Natural killer cell (primary cell): Measurements from ENCODE around the gene ZEB2. TPM values are rescaled to one million over a fixed set of nuclear protein-coding genes. Genes with fewer than 3 reads are reported as not detected.

ENCODE experiments used
- ATAC-seq, 3 donors: fragments of 150-1000 bp in 2 of 3; fragments of 200-7000 bp in 1 of 3; cut with Tn5 transposase; 1 replicate in 1 of 3; 2 replicates in 2 of 3; pipeline ENCODE4 v1.10.0; 2021; ENCODE audit warnings: mild to moderate bottlenecking in 2 of 3, moderate library complexity in 2 of 3
- DNase-seq, 2 donors: peaks; one replicate each; pipeline versions ENCODE4 v3.0.0 to v3.0.0-alpha.2; 2013 to 2021; ENCODE audit warnings: mixed read lengths in 1 of 2
- H3K27ac ChIP-seq: one replicate; pipeline ENCODE4 v1.5.1; 2013; ENCODE audit warnings: mild to moderate bottlenecking, low read length
- H3K27me3 ChIP-seq: one replicate; pipeline ENCODE4 v1.6.1; 2013; ENCODE audit warnings: low read length; ENCODE audit not compliant: control insufficient read depth, insufficient read depth
- H3K36me3 ChIP-seq: one replicate; pipeline ENCODE4 v1.6.1; 2013; ENCODE audit warnings: low read length; ENCODE audit not compliant: control insufficient read depth, insufficient read depth
- H3K4me1 ChIP-seq: one replicate; pipeline ENCODE4 v1.6.1; 2013; ENCODE audit warnings: low read length; ENCODE audit not compliant: control insufficient read depth, insufficient read depth
- H3K4me3 ChIP-seq: one replicate; pipeline ENCODE4 v1.5.1; 2013; ENCODE audit warnings: low read length
- H3K9me3 ChIP-seq: one replicate; pipeline ENCODE4 v1.6.1; 2013; ENCODE audit warnings: low read length; ENCODE audit not compliant: control insufficient read depth, insufficient read depth
- H3K27ac Mint-ChIP-seq, 2 donors: one replicate each; pipeline ENCODE4 v1.8.0; 2022; ENCODE audit warnings: mild to moderate bottlenecking in 2 of 2, mixed read lengths in 2 of 2, moderate library complexity in 1 of 2
- H3K27me3 Mint-ChIP-seq, 2 donors: one replicate each; pipeline ENCODE4 v1.8.0; 2022; ENCODE audit warnings: low read depth in 2 of 2, mixed read lengths in 2 of 2
- H3K36me3 Mint-ChIP-seq: one replicate; pipeline ENCODE4 v1.8.0; 2022; ENCODE audit warnings: mixed read lengths
- H3K4me1 Mint-ChIP-seq, 2 donors: one replicate each; pipeline ENCODE4 v1.8.0; 2022; ENCODE audit warnings: mixed read lengths in 2 of 2
- H3K4me3 Mint-ChIP-seq: one replicate; pipeline ENCODE4 v1.8.0; 2022; ENCODE audit warnings: mild to moderate bottlenecking, moderate library complexity, mixed read lengths
- H3K9me3 Mint-ChIP-seq, 2 donors: one replicate each; pipeline ENCODE4 v1.8.0; 2022; ENCODE audit warnings: mixed read lengths in 2 of 2
- CTCF ChIP-seq: fragments of 200-600 bp; IDR thresholded peaks from one replicate; pipeline ENCODE4 v1.8.0; 2022; ENCODE audit warnings: antibody characterized with exemption
- WGBS: methylation state at CpG from one replicate; pipeline ENCODE4 v1.1.7; 2013; ENCODE audit warnings: missing lambda C conversion rate; ENCODE audit not compliant: insufficient coverage; 5-methylcytosine and 5-hydroxymethylcytosine counted together
- intact Hi-C: fragments of 100-400 bp; cut with micrococcal nuclease; formaldehyde crosslinking; loops from one replicate; pipeline ENCODE4 v1.14.2; 2022
- total RNA-seq, 4 donors: library from RNA; stranded (reverse); fragments of 120-200 nt in 1 of 4; gene quantifications; one replicate each; pipeline versions ENCODE4 v1.2.3 to v1.2.4, GENCODE V29; 2013 to 2022

ZEB2 gene
- total RNA-seq, 3 donors from 2014 or later (not counting 1 experiment from before 2014, with no cell fraction given), result 718 to 1,143 (median 944) TPM

- ATAC-seq (no peak), DNase-seq (no peak)
- no peaks in the 10 kb centered on the region for H3K9me3 ChIP-seq
- H3K27ac Mint-ChIP-seq, result no peak overlapping the region
- no peak for TF ChIP-seq CTCF
- H3K4me3 Mint-ChIP-seq, result no peak overlapping the region
- 94% methylated on average over 2 of the region's 2 CpGs for WGBS
- H3K27me3 ChIP-seq, result no peaks in the 10 kb centered on the region
- H3K4me3 ChIP-seq, result no peak overlapping the region
- H3K4me1 ChIP-seq, result no peaks in the 10 kb centered on the region
- H3K4me1 Mint-ChIP-seq, result peaks cover 0 to 5% of the 10 kb centered on the region in 2 donors
- no peaks in the 10 kb centered on the region for H3K36me3 Mint-ChIP-seq
- intact Hi-C loops, result no loop called here
- peaks cover 0 to 2% of the 10 kb centered on the region in 2 donors for H3K27me3 Mint-ChIP-seq
- H3K9me3 Mint-ChIP-seq, result no peaks in the 10 kb centered on the region
- H3K36me3 ChIP-seq, result no peaks in the 10 kb centered on the region
- no peak overlapping the region for H3K27ac ChIP-seq
Observed at GRCh38 chr2:144535300-144535699, 15.4 kb upstream of the ZEB2 start.

- Histone ChIP-seq H3K4me1 (no peaks in the 10 kb centered on the region), H3K36me3 (no peaks in the 10 kb centered on the region), H3K27me3 (no peaks in the 10 kb centered on the region), H3K4me3 (no peak overlapping the region), H3K9me3 (no peaks in the 10 kb centered on the region), H3K27ac (no peak overlapping the region)
- intact Hi-C loops, result no loop called here
- Mint-ChIP-seq H3K36me3 (no peaks in the 10 kb centered on the region), H3K27ac (no peak overlapping the region), H3K27me3 (peaks cover 0 to 2% of the 10 kb centered on the region in 2 donors), H3K9me3 (no peaks in the 10 kb centered on the region), H3K4me1 (peaks cover 0 to 5% of the 10 kb centered on the region in 2 donors), H3K4me3 (no peak overlapping the region)
- ATAC-seq (no peak), DNase-seq (no peak)
- 93% methylated on average over 6 of the region's 7 CpGs for WGBS
- TF ChIP-seq CTCF, result no peak
Observed at GRCh38 chr2:144533221-144533620, 13.3 kb upstream of the ZEB2 start.

GRCh38 chr2:144530596-144530995, 10.7 kb upstream of the ZEB2 start:
- intact Hi-C loops, result no loop called here
- ATAC-seq (no peak), DNase-seq (no peak)
- no peaks in the 10 kb centered on the region for H3K36me3 Mint-ChIP-seq
- no peak for TF ChIP-seq CTCF
- peaks cover 0 to 2% of the 10 kb centered on the region in 2 donors for H3K27me3 Mint-ChIP-seq
- no peak overlapping the region for H3K27ac Mint-ChIP-seq
- Histone ChIP-seq H3K4me1 (no peaks in the 10 kb centered on the region), H3K4me3 (no peak overlapping the region), H3K36me3 (no peaks in the 10 kb centered on the region), H3K9me3 (no peaks in the 10 kb centered on the region), H3K27me3 (no peaks in the 10 kb centered on the region), H3K27ac (no peak overlapping the region)
- no peaks in the 10 kb centered on the region for H3K9me3 Mint-ChIP-seq
- peaks cover 0 to 5% of the 10 kb centered on the region in 2 donors for H3K4me1 Mint-ChIP-seq
- H3K4me3 Mint-ChIP-seq, result no peak overlapping the region
- WGBS, result 90% methylated on average over 3 of the region's 5 CpGs

GRCh38 chr2:144529841-144530240, 9.9 kb upstream of the ZEB2 start:
- DNase-seq, result no peak
- H3K27ac ChIP-seq, result no peak overlapping the region
- H3K27me3 Mint-ChIP-seq, result peaks cover 0 to 2% of the 10 kb centered on the region in 2 donors
- H3K4me1 ChIP-seq, result peaks cover under 1% of the 10 kb centered on the region
- no peaks in the 10 kb centered on the region for H3K27me3 ChIP-seq
- no peak overlapping the region for H3K4me3 ChIP-seq
- WGBS, result 100% methylated on average over 1 of the region's 1 CpG
- no peak overlapping the region for H3K27ac Mint-ChIP-seq
- no peaks in the 10 kb centered on the region for H3K9me3 Mint-ChIP-seq
- no peaks in the 10 kb centered on the region for H3K36me3 Mint-ChIP-seq
- no peaks in the 10 kb centered on the region for H3K9me3 ChIP-seq
- no peak for ATAC-seq
- intact Hi-C loops, result loop anchor here (10.0 kb wide), 1 partner anchor 655 kb away; no protein-coding TSS in a partner anchor
- no peaks in the 10 kb centered on the region for H3K36me3 ChIP-seq
- H3K4me1 Mint-ChIP-seq, result peaks cover 2 to 7% of the 10 kb centered on the region in 2 donors
- no peak overlapping the region for H3K4me3 Mint-ChIP-seq
- TF ChIP-seq CTCF, result no peak
